AG10803 (cell line): Measurements from ENCODE around the gene CCNY.
A peak's percentile ranks its signal among the peaks of the same experiment; 100 is the strongest.

Experiments used
- DNase-seq: peaks from one replicate; pipeline ENCODE4 v3.0.0; 2010; ENCODE audit warnings: low read depth
- H3K4me3 ChIP-seq: 2 replicates; pipeline ENCODE4 v1.5.1; 2011; ENCODE audit warnings: mild to moderate bottlenecking, low read length, control low read depth
- TF ChIP-seq, protein P1 (sequence below): conservative IDR thresholded peaks from 2 replicates; pipeline ENCODE4 v1.5.1; 2011; ENCODE audit warnings: mild to moderate bottlenecking, low read length, control low read depth, inconsistent platforms

CCNY gene

DNA sequence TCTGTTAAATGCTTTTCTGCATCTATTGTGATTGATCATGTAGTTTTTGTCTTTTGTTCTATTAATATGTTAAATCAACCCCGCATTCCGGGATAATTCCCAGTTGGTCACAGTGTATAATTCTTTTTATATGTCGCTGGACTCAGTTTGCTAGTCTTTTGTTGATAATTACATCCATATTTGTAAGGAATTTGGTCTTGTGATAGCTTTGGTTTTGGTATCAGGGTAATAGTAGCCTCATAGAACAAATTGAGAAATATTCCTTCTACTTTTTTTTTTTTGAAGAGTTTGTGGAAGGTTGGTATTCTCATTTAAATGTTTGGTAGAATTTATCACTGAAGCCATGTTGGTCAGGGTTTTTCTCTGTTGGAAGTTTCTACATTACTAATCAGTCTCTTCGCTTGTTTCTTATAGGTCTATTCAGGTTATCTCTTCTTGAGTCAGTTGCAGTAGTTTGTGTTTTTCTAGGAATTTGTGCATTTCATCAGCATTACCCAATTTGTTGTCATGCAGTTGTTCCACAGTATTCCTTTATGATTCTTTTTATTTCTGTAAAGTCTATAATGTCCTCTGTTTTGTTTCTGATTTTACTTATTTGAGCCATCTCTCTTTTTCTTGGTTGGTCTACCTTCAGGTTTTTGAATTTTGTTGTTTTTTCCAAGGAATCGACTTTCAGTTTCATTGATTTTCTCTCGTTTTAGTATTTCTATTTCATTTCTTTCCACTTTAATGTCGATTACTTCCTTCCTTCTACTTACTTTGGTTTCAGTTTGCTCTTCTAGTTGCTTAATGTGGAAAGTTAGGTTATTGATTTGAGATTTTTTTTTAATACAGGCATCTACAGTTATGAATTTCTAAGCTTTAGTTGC, 204.2 kb downstream of the CCNY start:
- no peak overlapping the region for H3K4me3 ChIP-seq
- TF ChIP-seq, protein P1, sequence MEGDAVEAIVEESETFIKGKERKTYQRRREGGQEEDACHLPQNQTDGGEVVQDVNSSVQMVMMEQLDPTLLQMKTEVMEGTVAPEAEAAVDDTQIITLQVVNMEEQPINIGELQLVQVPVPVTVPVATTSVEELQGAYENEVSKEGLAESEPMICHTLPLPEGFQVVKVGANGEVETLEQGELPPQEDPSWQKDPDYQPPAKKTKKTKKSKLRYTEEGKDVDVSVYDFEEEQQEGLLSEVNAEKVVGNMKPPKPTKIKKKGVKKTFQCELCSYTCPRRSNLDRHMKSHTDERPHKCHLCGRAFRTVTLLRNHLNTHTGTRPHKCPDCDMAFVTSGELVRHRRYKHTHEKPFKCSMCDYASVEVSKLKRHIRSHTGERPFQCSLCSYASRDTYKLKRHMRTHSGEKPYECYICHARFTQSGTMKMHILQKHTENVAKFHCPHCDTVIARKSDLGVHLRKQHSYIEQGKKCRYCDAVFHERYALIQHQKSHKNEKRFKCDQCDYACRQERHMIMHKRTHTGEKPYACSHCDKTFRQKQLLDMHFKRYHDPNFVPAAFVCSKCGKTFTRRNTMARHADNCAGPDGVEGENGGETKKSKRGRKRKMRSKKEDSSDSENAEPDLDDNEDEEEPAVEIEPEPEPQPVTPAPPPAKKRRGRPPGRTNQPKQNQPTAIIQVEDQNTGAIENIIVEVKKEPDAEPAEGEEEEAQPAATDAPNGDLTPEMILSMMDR, result no peak
- DNase-seq, result peak; percentile 55

DNA sequence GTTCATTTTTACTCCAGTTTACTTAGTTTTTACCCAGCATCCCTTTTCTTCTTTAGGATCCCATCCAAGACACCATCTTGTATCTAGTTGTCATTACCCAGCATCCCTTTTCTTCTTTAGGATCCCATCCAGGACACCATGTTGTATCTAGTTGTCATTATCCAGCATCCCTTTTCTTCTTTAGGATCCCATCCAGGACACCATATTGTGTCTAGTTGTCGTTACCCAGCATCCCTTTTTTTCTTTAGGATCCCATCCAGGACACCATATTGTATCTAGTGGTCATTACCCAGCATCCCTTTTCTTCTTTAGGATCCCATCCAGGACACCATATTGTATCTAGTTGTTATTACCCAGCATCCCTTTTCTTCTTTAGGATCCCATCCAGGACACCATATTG, 205.4 kb downstream of the CCNY start:
- no peak overlapping the region for H3K4me3 ChIP-seq
- TF ChIP-seq, protein P1, result no peak
- DNase-seq, result no peak

DNA sequence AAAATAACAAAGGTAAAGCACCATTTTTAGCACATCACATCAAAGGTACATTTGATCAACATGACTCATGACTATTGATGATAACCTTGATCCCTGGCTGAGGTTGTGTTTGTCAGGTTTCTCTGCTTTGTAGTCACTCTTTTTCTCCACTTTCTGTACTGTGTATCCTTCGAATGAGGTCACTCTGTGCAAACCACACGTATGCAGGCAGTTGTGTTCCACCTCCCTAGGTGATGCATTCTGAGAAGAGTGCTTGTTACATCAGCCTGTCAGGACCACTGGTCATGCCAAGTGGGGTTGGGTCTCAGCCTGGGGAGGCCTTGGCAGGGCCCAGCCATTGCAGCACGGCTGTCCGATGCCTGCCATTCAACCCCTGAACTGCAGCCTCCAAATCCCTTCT, 206.0 kb downstream of the CCNY start:
- DNase-seq, result no peak
- H3K4me3 ChIP-seq, result no peak overlapping the region
- TF ChIP-seq, protein P1, result no peak

DNA sequence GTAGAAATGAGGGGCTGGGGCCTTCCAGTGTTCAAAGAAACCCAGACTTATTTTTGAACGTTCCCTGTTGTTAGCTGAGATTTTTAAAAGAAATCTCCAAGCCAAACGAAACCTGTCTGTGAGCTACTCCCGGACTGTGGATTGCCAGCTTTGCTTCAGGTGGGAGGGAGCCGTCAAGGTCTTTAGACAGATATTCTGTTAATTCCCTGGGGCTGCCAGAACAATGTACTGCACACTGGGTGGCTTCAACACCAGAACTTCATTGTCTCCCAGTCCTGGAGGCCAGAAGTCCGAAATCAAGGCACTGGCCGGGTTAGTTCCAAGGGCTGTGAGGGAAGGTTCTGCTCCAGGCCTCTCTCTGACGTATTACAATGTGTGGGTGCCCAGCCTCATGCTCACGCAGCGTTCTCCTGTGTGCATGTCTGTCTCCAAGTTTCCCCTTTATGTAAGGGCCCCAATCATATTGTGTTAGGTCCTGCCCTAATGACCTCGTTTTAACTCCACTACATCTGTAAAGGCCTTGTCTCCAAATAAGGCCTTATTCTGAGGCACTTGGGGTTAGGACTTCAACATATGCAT, 208.9 kb downstream of the CCNY start:
- H3K4me3 ChIP-seq, result no peak overlapping the region
- no peak for DNase-seq
- TF ChIP-seq, protein P1, result no peak

DNA sequence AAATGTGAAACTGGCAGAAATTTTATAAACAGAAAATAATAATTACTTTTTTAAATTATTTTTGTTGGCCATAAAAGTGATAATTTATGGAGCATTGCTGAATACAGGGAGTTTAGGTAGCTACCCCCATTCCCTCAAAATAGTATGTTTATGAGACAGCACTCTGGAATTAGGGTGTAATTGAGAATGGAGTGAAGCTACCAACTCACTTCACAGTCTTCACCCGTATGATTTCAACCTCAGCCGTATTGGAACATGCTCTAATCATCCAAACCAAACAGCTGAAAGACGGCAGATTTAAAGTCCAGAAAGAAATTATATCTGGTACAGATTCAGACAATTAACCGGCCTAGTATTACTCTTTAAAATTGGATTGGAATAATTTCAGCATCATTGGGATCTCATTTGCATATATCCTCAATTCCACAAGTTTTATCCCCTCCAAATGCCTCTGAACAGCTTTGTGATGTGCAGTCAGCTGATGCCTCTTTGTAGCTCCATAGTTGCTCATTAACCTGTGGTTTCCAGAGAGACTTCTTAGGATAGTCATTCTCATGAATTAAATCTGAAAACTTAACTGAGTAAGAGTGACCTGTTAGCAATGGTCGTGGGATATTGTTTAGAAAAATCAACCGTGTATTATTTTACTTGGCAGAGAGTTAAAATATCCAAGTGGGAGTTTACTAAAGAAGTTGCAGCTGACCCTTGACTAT, 209.7 kb downstream of the CCNY start:
- no peak overlapping the region for H3K4me3 ChIP-seq
- TF ChIP-seq, protein P1, result no peak
- peak; percentile 27 for DNase-seq

DNA sequence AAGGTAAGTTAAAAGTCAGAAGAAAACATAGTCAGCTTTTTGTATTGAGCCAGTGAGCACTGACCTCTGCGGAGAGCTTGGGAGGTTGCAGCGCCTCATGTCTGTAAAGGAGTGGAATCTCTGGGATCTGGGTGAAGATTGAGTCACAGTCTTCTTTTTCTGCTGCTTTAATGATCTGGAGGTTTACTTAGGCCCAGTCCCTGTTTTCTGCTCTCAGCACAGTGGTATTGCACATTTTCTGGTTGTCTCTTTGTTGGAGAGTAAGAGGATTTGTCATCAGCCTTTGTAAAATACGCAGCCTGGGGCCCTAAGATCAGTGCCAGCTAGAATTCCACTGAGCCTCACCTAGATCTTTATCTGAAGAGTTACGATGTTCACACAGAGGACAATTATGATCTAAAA, 210.5 kb downstream of the CCNY start:
- TF ChIP-seq, protein P1, result no peak
- peak; percentile 34 for DNase-seq
- no peak overlapping the region for H3K4me3 ChIP-seq
